Measurements from ENCODE around the gene COPB1.

COPB1 gene

GRCh38 chr11:14503023-14503422 is 3.4 kb upstream of the COPB1 start:
- DNase-seq, result no peak

DNA sequence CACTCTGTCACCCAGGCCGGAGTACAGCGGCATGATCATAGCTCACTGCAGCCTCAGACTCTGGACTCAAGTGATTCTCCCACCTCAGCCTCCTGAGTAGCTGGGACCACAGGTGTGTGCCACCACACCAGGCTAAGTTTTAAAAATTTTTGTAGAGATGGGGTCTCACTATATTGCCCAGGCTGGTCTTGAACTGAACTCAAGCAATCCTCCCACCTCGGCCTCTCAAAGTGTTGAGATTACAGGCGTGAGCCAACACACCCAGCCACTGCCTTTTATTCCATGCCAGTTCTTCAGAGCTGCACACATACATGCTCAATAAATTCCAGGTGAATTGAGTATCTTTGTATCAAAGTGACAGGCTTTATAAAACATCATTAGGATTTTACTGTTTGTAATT is 2.4 kb upstream of the COPB1 start:
- no peak for DNase-seq

DNA sequence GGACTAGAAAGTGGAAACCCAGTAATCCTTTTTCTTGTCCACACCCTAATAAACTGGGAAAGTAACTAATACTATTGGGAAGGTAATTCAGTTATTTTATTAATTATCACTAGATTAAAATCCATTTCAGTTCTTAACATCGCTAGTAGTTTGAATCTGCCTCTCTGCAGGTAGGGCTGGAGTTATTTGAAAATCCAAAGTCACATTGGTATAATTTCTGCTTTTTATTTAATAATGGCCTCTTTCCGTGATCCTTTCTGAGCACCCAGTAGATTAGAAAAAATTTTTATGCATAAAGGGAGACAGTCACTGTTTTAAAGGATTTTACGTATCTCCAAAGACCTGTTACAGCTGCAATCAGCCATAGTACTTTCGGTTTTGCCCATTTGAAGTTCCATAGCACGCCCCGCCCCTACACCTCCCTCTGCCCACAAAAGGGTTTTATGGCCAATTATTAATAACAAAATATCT is 605 bp upstream of the COPB1 start:
- no peak for DNase-seq

- DNase-seq, result no peak
Measured at GRCh38 chr11:14499178-14499559, 442 bp downstream of the COPB1 start.

DNA sequence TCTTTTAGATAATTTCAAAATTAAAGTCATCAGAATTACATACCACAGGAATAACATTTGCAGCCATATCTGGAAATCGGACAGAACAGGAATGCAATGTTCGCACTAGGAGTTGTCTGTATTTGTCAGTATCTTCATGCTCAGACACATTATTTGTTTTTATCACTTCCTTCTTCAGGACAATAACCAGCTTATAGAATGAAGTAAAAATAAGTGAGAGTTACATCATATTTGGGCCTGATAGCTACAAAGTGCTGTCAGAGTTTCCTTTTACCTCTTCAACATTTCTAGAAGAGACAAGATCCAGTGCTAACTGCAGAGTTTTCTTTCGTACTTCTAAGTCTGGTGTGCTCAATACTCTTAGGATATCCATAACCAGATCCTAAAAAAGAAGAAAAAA is 18.9 kb downstream of the COPB1 start:
- no peak for DNase-seq

GRCh38 chr11:14471127-14471526 is 28.5 kb downstream of the COPB1 start:
- no peak for DNase-seq

GRCh38 chr11:14463623-14464022 is 36.0 kb downstream of the COPB1 start:
- DNase-seq, result no peak

DNA sequence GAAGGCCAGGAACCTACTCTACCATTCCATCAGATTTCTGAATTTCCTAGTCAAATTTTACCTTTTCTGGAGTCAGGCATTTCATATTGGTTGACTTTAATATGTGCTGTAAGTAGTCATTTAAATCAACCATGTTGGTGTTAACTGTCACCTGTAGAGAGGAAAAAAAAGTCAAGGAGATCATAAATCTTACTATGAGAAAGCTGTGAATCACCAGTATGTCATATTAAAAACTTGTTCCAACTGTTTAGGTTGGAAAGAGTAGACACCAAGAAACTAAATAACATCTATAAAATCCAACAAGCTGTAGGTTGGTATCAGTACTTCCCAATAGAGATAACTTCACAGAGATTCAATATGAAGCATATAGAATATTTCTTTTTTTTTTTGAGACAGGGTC is 39.5 kb downstream of the COPB1 start:
- DNase-seq, result no peak

GRCh38 chr11:14458377-14458776 is 41.2 kb downstream of the COPB1 start:
- no peak for DNase-seq

DNA sequence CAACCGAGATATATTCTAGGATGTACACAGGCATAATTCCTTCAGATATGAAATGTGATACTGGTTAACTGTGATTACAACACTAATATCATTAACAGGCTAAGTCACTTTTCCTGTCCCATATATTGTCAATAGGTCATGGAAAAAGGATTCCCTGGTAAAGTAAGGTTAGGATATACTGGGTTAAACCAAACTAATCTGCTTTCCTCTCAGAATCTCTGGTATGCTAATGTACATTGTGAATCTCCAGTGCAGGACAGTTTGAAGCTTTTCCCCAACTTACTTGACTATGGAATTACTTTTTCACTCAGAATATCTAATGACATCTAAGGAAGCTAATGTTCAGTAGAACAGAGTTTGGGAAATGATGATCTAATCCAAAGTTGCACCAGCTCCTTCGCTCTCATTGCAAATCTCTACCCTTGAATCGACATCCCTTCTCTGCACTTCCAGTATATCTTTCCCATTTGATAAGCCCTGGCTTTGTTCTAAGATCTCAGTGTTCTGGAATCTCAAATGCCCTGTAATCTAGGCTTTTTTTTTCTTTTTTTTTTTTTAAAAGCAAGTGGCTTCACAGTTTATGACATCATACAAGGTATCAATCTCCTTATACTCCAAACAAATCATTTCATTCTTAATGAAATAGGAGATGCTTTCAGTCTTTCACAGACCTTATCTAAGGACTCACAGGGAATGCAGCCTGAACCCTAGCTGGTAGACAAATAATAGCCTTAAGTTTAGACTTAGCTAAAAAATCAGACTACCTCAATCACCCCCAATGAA is 43.8 kb downstream of the COPB1 start:
- no peak for DNase-seq

GRCh38 chr11:14454861-14455632 is 44.6 kb downstream of the COPB1 start:
- no peak for DNase-seq

DNA sequence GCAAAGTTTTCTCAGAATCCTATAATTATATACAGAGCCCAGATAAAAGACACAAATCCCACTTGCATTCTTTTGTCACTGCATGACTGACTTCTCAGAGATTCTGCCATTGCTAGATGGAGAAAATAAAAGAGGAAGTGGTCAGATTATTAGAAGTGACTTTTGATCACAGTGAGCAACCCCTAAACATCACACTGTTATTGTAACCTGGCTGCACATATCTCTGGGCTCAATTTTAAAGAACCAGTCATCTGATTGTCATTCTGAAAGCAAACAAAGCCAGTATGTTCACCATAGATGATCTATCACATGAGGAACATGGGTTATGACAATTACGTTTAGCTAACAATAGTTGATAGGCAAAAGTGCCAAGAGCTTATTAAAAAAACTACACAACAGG is 47.8 kb downstream of the COPB1 start:
- no peak for DNase-seq

DNA sequence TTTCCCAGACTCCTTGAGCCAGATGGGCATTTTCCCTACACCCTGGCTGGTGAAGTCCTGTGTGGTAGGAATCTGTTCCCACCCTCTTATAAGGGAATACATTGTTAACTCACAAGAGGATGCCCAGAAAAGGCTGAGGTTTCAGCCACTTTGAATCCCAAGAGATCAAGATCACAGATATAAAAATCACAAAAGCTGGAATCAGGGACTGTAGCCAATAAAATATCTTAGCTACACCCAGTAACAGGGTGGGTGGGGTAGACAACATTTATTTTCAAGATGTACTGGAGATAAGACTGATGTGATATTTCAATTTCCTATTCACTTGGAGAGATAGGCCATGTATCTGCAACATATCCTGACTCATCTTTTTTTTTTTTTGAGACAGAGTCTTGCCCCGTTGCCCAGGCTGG is 50.3 kb downstream of the COPB1 start:
- DNase-seq, result no peak

DNA sequence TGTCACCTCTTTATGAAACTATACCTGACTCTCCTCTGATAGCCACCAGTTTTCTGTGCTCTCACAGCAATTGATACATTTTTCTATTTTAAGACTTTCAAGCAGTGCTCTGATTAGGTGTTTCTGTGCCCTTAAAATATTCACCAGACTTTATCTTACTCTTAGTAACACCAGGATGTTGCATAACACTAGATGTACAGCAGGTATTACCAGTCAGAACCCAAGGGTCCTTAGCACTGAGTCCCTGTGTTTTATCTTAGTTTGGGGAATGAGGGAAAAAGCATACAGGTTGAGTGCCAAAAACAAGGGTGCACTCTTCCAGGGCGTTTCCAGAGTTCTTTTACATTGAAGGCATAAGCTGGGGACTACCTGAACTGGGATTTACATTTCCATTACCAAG is 51.4 kb downstream of the COPB1 start:
- no peak for DNase-seq

GRCh38 chr11:14446701-14447169 is 52.9 kb downstream of the COPB1 start:
- DNase-seq, result no peak

GRCh38 chr11:14445542-14446530 is 53.8 kb downstream of the COPB1 start:
- DNase-seq, result no peak

- DNase-seq, result no peak
Measured at GRCh38 chr11:14444441-14445189, 55.0 kb downstream of the COPB1 start.

- DNase-seq, result no peak
Measured at GRCh38 chr11:14443638-14444037, 56.0 kb downstream of the COPB1 start.

GRCh38 chr11:14435717-14436512 is 63.7 kb downstream of the COPB1 start:
- peak; percentile 58 for DNase-seq

- DNase-seq, result no peak
Measured at GRCh38 chr11:14425621-14426020, 74.0 kb downstream of the COPB1 start.

GRCh38 chr11:14424096-14424495 is 75.5 kb downstream of the COPB1 start:
- no peak for DNase-seq
